ENCODE results near the gene PTGFRN.

DNA sequence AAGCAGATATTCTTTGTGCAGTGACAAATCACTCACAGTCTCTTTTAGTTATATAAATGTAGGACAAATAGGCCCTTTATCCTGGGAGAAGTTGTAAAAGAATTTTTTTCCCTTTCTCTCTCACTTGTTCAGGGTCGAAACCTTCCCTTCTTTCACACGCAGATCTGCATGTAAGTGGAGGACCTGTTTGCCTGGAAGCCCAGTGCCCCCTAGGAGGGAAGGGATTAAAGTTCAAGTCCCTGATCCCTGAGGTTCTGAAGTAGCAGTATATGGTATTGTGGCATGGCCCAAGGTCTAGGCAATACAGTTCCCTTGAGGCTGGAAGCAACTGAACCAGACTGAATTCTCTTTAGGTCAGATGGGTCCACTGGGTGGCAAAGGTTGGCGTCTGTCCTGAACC, 48.6 kb upstream of the PTGFRN start:
- TF ChIP-seq CTCF (IDR thresholded peaks at IDR 0.05) (no peak), ZFX (IDR thresholded peaks at IDR 0.05; ENCODE audit: borderline replicate concordance) (no peak)

All from 22Rv1 (cell line).